Measurements from ENCODE around the gene SUMF1. TPM values are rescaled to one million over a fixed set of nuclear protein-coding genes. Genes with fewer than 3 reads are reported as not detected.

The SUMF1 gene
- polyA plus RNA-seq, 3 donors: 25.7 to 80.4 (median 74.2) TPM

GRCh38 chr3:4399476-4399875 lies 67.6 kb downstream of the SUMF1 start:
- no peaks in the 10 kb centered on the region for H3K27me3 ChIP-seq (ENCODE audit: control insufficient read depth in 2 of 2, insufficient read depth in 2 of 2, low read length in 2 of 2)
- H3K9me3 ChIP-seq (replicated peaks in 1 of 2; ENCODE audit: control insufficient read depth in 1 of 2, insufficient read depth in 1 of 2, low read length in 2 of 2): no peaks in the 10 kb centered on the region
- TF ChIP-seq CTCF (IDR thresholded peaks at IDR 0.05): no peak
- peaks cover 43 to 90% of the 10 kb centered on the region in 2 donors for H3K36me3 ChIP-seq (replicated peaks in 1 of 2; ENCODE audit: control insufficient read depth in 1 of 2, insufficient read depth in 2 of 2, low read length in 2 of 2)
- no peak overlapping the region for H3K4me3 Mint-ChIP-seq
- intact Hi-C loops (cut with micrococcal nuclease): no loop called here
- 93% methylated on average over 3 of the region's 7 CpGs for WGBS (ENCODE audit: insufficient coverage)
- H3K27ac ChIP-seq (ENCODE audit: low read depth in 1 of 2, low read length in 2 of 2): no peak overlapping the region
- peaks cover 8% of the 10 kb centered on the region for H3K4me1 Mint-ChIP-seq
- peaks cover 2 to 7% of the 10 kb centered on the region in 2 donors for H3K4me1 ChIP-seq (ENCODE audit: control insufficient read depth in 1 of 2, insufficient read depth in 2 of 2, low read length in 2 of 2)
- no peak for DNase-seq
- no peaks in the 10 kb centered on the region for H3K9me3 Mint-ChIP-seq
- no peaks in the 10 kb centered on the region for H3K79me2 ChIP-seq (ENCODE audit: insufficient read depth, low read length)
- no peak overlapping the region for H3K9ac ChIP-seq (ENCODE audit: insufficient read depth, low read length, poor library complexity, severe bottlenecking)
- no peak overlapping the region for H2AFZ ChIP-seq (ENCODE audit: insufficient read depth, low read depth, low read length, poor library complexity, severe bottlenecking)
- H4K20me1 ChIP-seq (ENCODE audit: insufficient read depth, low read length): no peaks in the 10 kb centered on the region
- H3K27me3 Mint-ChIP-seq (ENCODE audit: low read depth in 3 of 3): peaks cover 0 to 2% (median 2%) of the 10 kb centered on the region in 3 donors
- no peak overlapping the region for H3K4me2 ChIP-seq (replicated peaks; ENCODE audit: extremely low read depth, low read length, poor library complexity, severe bottlenecking)
- peaks cover 71 to 81% of the 10 kb centered on the region in 2 donors for H3K36me3 Mint-ChIP-seq
- peak overlapping the region in 1 of 7 donors; percentile 77 for H3K27ac Mint-ChIP-seq
- H3K4me3 ChIP-seq (replicated peaks in 1 of 3; ENCODE audit: low read depth in 2 of 3, low read length in 3 of 3): no peak overlapping the region

- Mint-ChIP-seq H3K36me3 (peaks cover 66 to 76% of the 10 kb centered on the region in 2 donors), H3K4me3 (no peak overlapping the region), H3K27ac (peak overlapping the region in 2 of 7 donors; percentile 21 to 77), H3K27me3 (ENCODE audit: low read depth in 3 of 3) (peaks cover 0 to 2% (median 2%) of the 10 kb centered on the region in 3 donors), H3K9me3 (no peaks in the 10 kb centered on the region), H3K4me1 (peaks cover 13% of the 10 kb centered on the region)
- intact Hi-C loops (cut with micrococcal nuclease): no loop called here
- no CpG with 5 or more reads among the region's 7 CpGs for WGBS (ENCODE audit: insufficient coverage)
- Histone ChIP-seq H3K4me3 (replicated peaks in 1 of 3; ENCODE audit: low read depth in 2 of 3, low read length in 3 of 3) (no peak overlapping the region), H3K4me1 (ENCODE audit: control insufficient read depth in 1 of 2, insufficient read depth in 2 of 2, low read length in 2 of 2) (peaks cover 8 to 13% of the 10 kb centered on the region in 2 donors), H3K27me3 (ENCODE audit: control insufficient read depth in 2 of 2, insufficient read depth in 2 of 2, low read length in 2 of 2) (no peaks in the 10 kb centered on the region), H3K27ac (ENCODE audit: low read depth in 1 of 2, low read length in 2 of 2) (no peak overlapping the region), H3K9ac (ENCODE audit: insufficient read depth, low read length, poor library complexity, severe bottlenecking) (no peak overlapping the region), H3K36me3 (replicated peaks in 1 of 2; ENCODE audit: control insufficient read depth in 1 of 2, insufficient read depth in 2 of 2, low read length in 2 of 2) (peaks cover 40 to 87% of the 10 kb centered on the region in 2 donors), H2AFZ (ENCODE audit: insufficient read depth, low read depth, low read length, poor library complexity, severe bottlenecking) (no peak overlapping the region), H3K79me2 (ENCODE audit: insufficient read depth, low read length) (no peaks in the 10 kb centered on the region), H3K9me3 (replicated peaks in 1 of 2; ENCODE audit: control insufficient read depth in 1 of 2, insufficient read depth in 1 of 2, low read length in 2 of 2) (no peaks in the 10 kb centered on the region), H3K4me2 (replicated peaks; ENCODE audit: extremely low read depth, low read length, poor library complexity, severe bottlenecking) (no peak overlapping the region), H4K20me1 (ENCODE audit: insufficient read depth, low read length) (no peaks in the 10 kb centered on the region)
- no peak for TF ChIP-seq CTCF (IDR thresholded peaks at IDR 0.05)
- no peak for DNase-seq
Observed at GRCh38 chr3:4398941-4399245, 68.2 kb downstream of the SUMF1 start.
